Myocyte (in vitro differentiated cells): ENCODE results near the gene MRPS18A. TPM values are rescaled to one million over a fixed set of nuclear protein-coding genes. Genes with fewer than 3 reads are reported as not detected.

Experiments used
- DNase-seq: peaks from one replicate; pipeline ENCODE4 v3.0.0-alpha.2; 2012; ENCODE audit warnings: low read depth
- total RNA-seq: library from RNA; depleted of rRNA; stranded (reverse); fragments of >200 nt; gene quantifications from 2 replicates; pipeline ENCODE4 v1.2.3, GENCODE V29; 2014

The MRPS18A gene
- total RNA-seq, 1 donor from 2014 or later: 33.5 TPM

- DNase-seq: no peak
Observed at GRCh38 chr6:43699564-43700186, 12.1 kb upstream of the MRPS18A start.

- DNase-seq: peak; percentile 84
Observed at GRCh38 chr6:43698584-43699349, 11.2 kb upstream of the MRPS18A start.

GRCh38 chr6:43697421-43697820 is 9.8 kb upstream of the MRPS18A start:
- no peak for DNase-seq

GRCh38 chr6:43695967-43696291 is 8.3 kb upstream of the MRPS18A start:
- no peak for DNase-seq

GRCh38 chr6:43695215-43695966 is 7.8 kb upstream of the MRPS18A start:
- DNase-seq: peak; percentile 86

GRCh38 chr6:43689421-43689820 is 1.8 kb upstream of the MRPS18A start:
- no peak for DNase-seq

- DNase-seq: no peak
Observed at GRCh38 chr6:43687079-43687436, 533 bp downstream of the MRPS18A start.

GRCh38 chr6:43683708-43684455 is 3.7 kb downstream of the MRPS18A start:
- no peak for DNase-seq

- DNase-seq: no peak
Observed at GRCh38 chr6:43682724-43683429, 4.7 kb downstream of the MRPS18A start.

GRCh38 chr6:43681303-43681702 is 6.3 kb downstream of the MRPS18A start:
- no peak for DNase-seq

GRCh38 chr6:43680308-43681200 is 7.0 kb downstream of the MRPS18A start:
- peak; percentile 73 for DNase-seq

- DNase-seq: no peak
Observed at GRCh38 chr6:43679057-43679456, 8.5 kb downstream of the MRPS18A start.

- DNase-seq: no peak
Observed at GRCh38 chr6:43678341-43678740, 9.2 kb downstream of the MRPS18A start.

- no peak for DNase-seq
Observed at GRCh38 chr6:43677759-43678158, 9.8 kb downstream of the MRPS18A start.

- DNase-seq: peak; percentile 74
Observed at GRCh38 chr6:43676962-43677606, 10.5 kb downstream of the MRPS18A start.

GRCh38 chr6:43674921-43675320 is 12.7 kb downstream of the MRPS18A start:
- no peak for DNase-seq

GRCh38 chr6:43674291-43674690 is 13.3 kb downstream of the MRPS18A start:
- DNase-seq: no peak

- DNase-seq: no peak
Observed at GRCh38 chr6:43673444-43674084, 14.0 kb downstream of the MRPS18A start.
